ENCODE results near the gene GCLC. TPM values are rescaled to one million over a fixed set of nuclear protein-coding genes. Genes with fewer than 3 reads are reported as not detected.

Gene GCLC
- total RNA-seq, 1 donor from 2014 or later: 31.6 TPM

DNA sequence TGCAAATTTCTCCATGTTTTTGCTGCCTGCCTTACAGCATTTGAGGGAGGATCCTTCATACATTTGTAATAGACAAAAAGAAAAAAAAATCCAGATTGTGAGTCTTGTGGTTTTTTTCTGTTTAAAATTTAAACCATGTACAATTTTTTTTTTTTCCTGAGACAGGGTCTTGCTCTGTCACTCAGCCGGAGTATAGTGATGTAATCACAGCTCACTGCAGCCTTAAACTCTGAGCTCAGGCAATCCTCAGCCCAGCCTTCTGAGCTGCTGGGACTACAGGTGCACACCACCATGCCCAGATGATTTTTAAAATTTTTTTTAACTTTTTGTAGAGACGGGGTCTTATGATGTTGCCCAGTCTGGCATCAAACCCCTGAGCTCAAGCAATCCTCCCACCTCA is 97.0 kb downstream of the GCLC start:
- H4K20me1 ChIP-seq (ENCODE audit: insufficient read depth, low read length): no peaks in the 10 kb centered on the region
- H3K27me3 ChIP-seq (ENCODE audit: insufficient read depth, low read length): no peaks in the 10 kb centered on the region
- DNase-seq (ENCODE audit: low read depth) (no peak), FAIRE-seq (no peak)
- Mint-ChIP-seq H3K27me3 (ENCODE audit: low read depth, unreplicated experiment) (peaks cover 3% of the 10 kb centered on the region), H3K27ac (ENCODE audit: unreplicated experiment) (no peak overlapping the region), H3K9me3 (ENCODE audit: unreplicated experiment) (peaks cover 13% of the 10 kb centered on the region), H3K4me3 (ENCODE audit: unreplicated experiment) (no peak overlapping the region), H3K4me1 (ENCODE audit: low read depth, unreplicated experiment) (no peaks in the 10 kb centered on the region), H3K36me3 (ENCODE audit: low read depth, unreplicated experiment) (no peaks in the 10 kb centered on the region)
- H3K4me3 ChIP-seq (ENCODE audit: insufficient read depth, low read depth, low read length): no peak overlapping the region
- no peaks in the 10 kb centered on the region for H3K9me3 ChIP-seq (ENCODE audit: insufficient read depth, low read depth, low read length)
- H3K27ac ChIP-seq (ENCODE audit: low read depth, low read length): no peak overlapping the region
- no peaks in the 10 kb centered on the region for H3K4me1 ChIP-seq (ENCODE audit: insufficient read depth, low read length)
- no peak for TF ChIP-seq EZH2 (IDR thresholded peaks at IDR 0.05; ENCODE audit: insufficient read depth, low read length)
- TF ChIP-seq, protein P1, sequence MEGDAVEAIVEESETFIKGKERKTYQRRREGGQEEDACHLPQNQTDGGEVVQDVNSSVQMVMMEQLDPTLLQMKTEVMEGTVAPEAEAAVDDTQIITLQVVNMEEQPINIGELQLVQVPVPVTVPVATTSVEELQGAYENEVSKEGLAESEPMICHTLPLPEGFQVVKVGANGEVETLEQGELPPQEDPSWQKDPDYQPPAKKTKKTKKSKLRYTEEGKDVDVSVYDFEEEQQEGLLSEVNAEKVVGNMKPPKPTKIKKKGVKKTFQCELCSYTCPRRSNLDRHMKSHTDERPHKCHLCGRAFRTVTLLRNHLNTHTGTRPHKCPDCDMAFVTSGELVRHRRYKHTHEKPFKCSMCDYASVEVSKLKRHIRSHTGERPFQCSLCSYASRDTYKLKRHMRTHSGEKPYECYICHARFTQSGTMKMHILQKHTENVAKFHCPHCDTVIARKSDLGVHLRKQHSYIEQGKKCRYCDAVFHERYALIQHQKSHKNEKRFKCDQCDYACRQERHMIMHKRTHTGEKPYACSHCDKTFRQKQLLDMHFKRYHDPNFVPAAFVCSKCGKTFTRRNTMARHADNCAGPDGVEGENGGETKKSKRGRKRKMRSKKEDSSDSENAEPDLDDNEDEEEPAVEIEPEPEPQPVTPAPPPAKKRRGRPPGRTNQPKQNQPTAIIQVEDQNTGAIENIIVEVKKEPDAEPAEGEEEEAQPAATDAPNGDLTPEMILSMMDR (IDR thresholded peaks at IDR 0.05; ENCODE audit: insufficient read depth, low read depth, low read length): no peak
- H2AFZ ChIP-seq (ENCODE audit: low read depth, low read length): no peak overlapping the region
- H3K36me3 ChIP-seq (ENCODE audit: insufficient read depth, low read length): no peaks in the 10 kb centered on the region
- no peak overlapping the region for H3K4me2 ChIP-seq (ENCODE audit: low read length)
- no peaks in the 10 kb centered on the region for H3K79me2 ChIP-seq (ENCODE audit: insufficient read depth, low read length)
- H3K9ac ChIP-seq (ENCODE audit: low read length): no peak overlapping the region

Other genes with a start within 250 kb of the GCLC start
- gene ELOVL5, start 196.2 kb downstream of the GCLC start, total RNA-seq: 48.3 and 52.8 TPM in 2 replicates
- 0.19 and 0.36 TPM in 2 replicates for gene KLHL31, start 120.7 kb upstream of the GCLC start, total RNA-seq
- 11.8 and 14.3 TPM in 2 replicates for gene LRRC1, start 249.9 kb upstream of the GCLC start, total RNA-seq